IMR-90 (cell line): ENCODE measurements around the gene ZNF735.

Experiments used
- CHD1 ChIP-seq: IDR thresholded peaks from 2 replicates; pipeline ENCODE4 v1.6.1; 2012; ENCODE audit warnings: low read depth, low read length, improper control_type of control experiment
- POLR2A ChIP-seq: IDR thresholded peaks from 2 replicates; pipeline ENCODE4 v1.6.1; 2012; ENCODE audit warnings: mild to moderate bottlenecking, low read depth, low read length

DNA sequence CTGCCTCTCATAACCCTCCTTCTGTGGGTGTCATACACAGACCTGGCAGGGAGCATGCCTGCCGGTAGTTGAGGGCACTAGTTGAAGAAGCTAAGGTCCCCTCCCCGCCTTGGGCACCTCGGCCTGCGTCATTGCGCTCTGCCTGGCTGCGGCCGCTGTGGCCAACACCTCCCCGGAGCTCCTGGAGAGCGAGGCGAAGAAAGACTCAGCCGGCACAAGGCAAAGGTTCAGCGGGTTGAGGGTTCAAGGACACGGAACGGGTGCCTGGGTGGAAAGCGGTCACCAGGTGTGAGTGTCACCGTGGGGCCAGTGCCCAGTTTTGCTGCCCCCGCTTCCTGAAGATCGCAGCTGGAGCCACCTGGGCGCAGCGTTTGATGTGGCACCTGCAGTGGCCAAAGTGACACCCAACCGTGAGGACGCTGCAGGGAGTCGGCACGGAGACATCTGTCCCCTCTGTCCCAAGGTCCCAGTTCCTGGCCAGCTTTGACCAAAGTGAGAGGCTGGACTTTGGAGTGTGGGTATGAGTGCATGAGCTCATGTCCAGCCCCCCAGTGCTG is 14.8 kb upstream of the ZNF735 start:
- no peak for TF ChIP-seq POLR2A
- no peak for TF ChIP-seq CHD1
